IMR-90 (cell line): ENCODE results near the gene HACE1. TPM values are rescaled to one million over a fixed set of nuclear protein-coding genes. Genes with fewer than 3 reads are reported as not detected.

Experiments used
- ATAC-seq: fragments of 200-7000 bp; cut with Tn5 transposase; 2 replicates; pipeline ENCODE4 v1.9.1; 2020; ENCODE audit warnings: low read depth, mild to moderate bottlenecking, moderate library complexity
- BruUV-seq: library from RNA; stranded (reverse); fragments of 400-500 nt; replicated peaks from 2 replicates; lab custom pipeline; 2021; lab: Mats Ljungman, UMichigan
- CTCF ChIA-PET: fragments of 300-600 bp; formaldehyde crosslinking; extraction: SDS; loops from one replicate; lab custom pipeline; 2021; ENCODE audit warnings: antibody characterized with exemption; lab: Yijun Ruan, JAX
- POLR2A ChIA-PET: fragments of 300-600 bp; sonication (Branson Sonifier 250); formaldehyde crosslinking; loops from one replicate; lab custom pipeline; 2022; ENCODE audit warnings: antibody characterized with exemption; ENCODE audit not compliant: unreplicated experiment; lab: Charles Lee
- DNase-seq: peaks from one replicate; pipeline ENCODE4 v3.0.0; 2013
- H2AFZ ChIP-seq: replicated peaks from 2 replicates; pipeline ENCODE3; 2013; ENCODE audit warnings: low read length, mild to moderate bottlenecking; ENCODE audit not compliant: poor library complexity
- H2AK5ac ChIP-seq: 2 replicates; pipeline ENCODE4 v1.6.1; 2013; ENCODE audit warnings: low read depth, low read length, inconsistent platforms
- H2AK9ac ChIP-seq: replicated peaks from 2 replicates; pipeline ENCODE3; 2013; ENCODE audit warnings: mild to moderate bottlenecking, low read depth, low read length, moderate library complexity; ENCODE audit not compliant: poor library complexity
- H2BK120ac ChIP-seq: 2 replicates; pipeline ENCODE4 v1.6.1; 2013; ENCODE audit warnings: low read depth, low read length, inconsistent platforms
- H2BK15ac ChIP-seq: 3 replicates; pipeline ENCODE4 v1.6.1; 2013; ENCODE audit warnings: low read depth, low read length, inconsistent platforms
- H2BK20ac ChIP-seq: 2 replicates; pipeline ENCODE4 v1.6.1; 2013; ENCODE audit warnings: low read depth, mild to moderate bottlenecking, inconsistent platforms, low read length, moderate library complexity
- H2BK5ac ChIP-seq: 2 replicates; pipeline ENCODE4 v1.6.1; 2013; ENCODE audit warnings: mild to moderate bottlenecking, low read depth, low read length, inconsistent platforms; ENCODE audit not compliant: poor library complexity, severe bottlenecking
- H3K14ac ChIP-seq: replicated peaks from 2 replicates; pipeline ENCODE4 v1.6.1; 2013; ENCODE audit warnings: low read depth, low read length, inconsistent platforms
- H3K18ac ChIP-seq: 2 replicates; pipeline ENCODE4 v1.6.1; 2013; ENCODE audit warnings: low read depth, low read length, control low read depth
- H3K23ac ChIP-seq: 2 replicates; pipeline ENCODE4 v1.6.1; 2013; ENCODE audit warnings: low read depth, low read length, inconsistent platforms
- H3K27ac ChIP-seq: 2 replicates; pipeline ENCODE4 v1.5.1; 2013; ENCODE audit warnings: mild to moderate bottlenecking, control low read depth, low read length; ENCODE audit not compliant: insufficient read depth
- H3K27me3 ChIP-seq: 2 replicates; pipeline ENCODE4 v1.6.1; 2013; ENCODE audit warnings: low read length; ENCODE audit not compliant: control insufficient read depth, insufficient read depth
- H3K36me3 ChIP-seq: 2 replicates; pipeline ENCODE4 v1.6.1; 2013; ENCODE audit warnings: low read length, mixed read lengths; ENCODE audit not compliant: control insufficient read depth, insufficient read depth
- H3K4ac ChIP-seq: 2 replicates; pipeline ENCODE4 v1.6.1; 2013; ENCODE audit warnings: low read depth, low read length, inconsistent platforms
- H3K4me1 ChIP-seq: 2 replicates; pipeline ENCODE4 v1.6.1; 2013; ENCODE audit warnings: low read length, mixed read lengths; ENCODE audit not compliant: control insufficient read depth, insufficient read depth
- H3K4me2 ChIP-seq: 2 replicates; pipeline ENCODE4 v1.6.1; 2013; ENCODE audit warnings: low read depth, mild to moderate bottlenecking, control low read depth, low read length, moderate library complexity
- H3K4me3 ChIP-seq: 2 replicates; pipeline ENCODE4 v1.5.1; 2013; ENCODE audit warnings: low read depth, mild to moderate bottlenecking, control low read depth, low read length, moderate library complexity; ENCODE audit not compliant: insufficient read depth
- H3K56ac ChIP-seq: 2 replicates; pipeline ENCODE4 v1.6.1; 2013; ENCODE audit warnings: low read length, inconsistent platforms; ENCODE audit not compliant: insufficient read depth; ENCODE audit errors: extremely low read depth
- H3K79me1 ChIP-seq, 2 experiments: 2 replicates each; pipeline ENCODE4 v1.6.1; 2013; ENCODE audit warnings: low read length in 2 of 2, inconsistent platforms in 1 of 2, low read depth in 1 of 2
- H3K9ac ChIP-seq: 2 replicates; pipeline ENCODE4 v1.6.1; 2013; ENCODE audit warnings: low read depth, low read length, control low read depth
- H3K9me1 ChIP-seq: 2 replicates; pipeline ENCODE4 v1.6.1; 2013; ENCODE audit warnings: low read length, inconsistent platforms; ENCODE audit not compliant: insufficient read depth
- H3K9me3 ChIP-seq: 2 replicates; pipeline ENCODE4 v1.6.1; 2013; ENCODE audit warnings: low read length; ENCODE audit not compliant: control insufficient read depth, insufficient read depth
- H4K20me1 ChIP-seq: 2 replicates; pipeline ENCODE4 v1.6.1; 2013; ENCODE audit warnings: low read length, inconsistent platforms; ENCODE audit not compliant: insufficient read depth
- H4K5ac ChIP-seq: 2 replicates; pipeline ENCODE4 v1.6.1; 2013; ENCODE audit warnings: mild to moderate bottlenecking, low read depth, low read length, control low read depth
- H4K8ac ChIP-seq, 2 experiments: 2 replicates each; pipeline ENCODE4 v1.6.1; 2013; ENCODE audit warnings: low read depth in 2 of 2, low read length in 2 of 2, control low read depth in 1 of 2, inconsistent platforms in 1 of 2
- H4K91ac ChIP-seq: 2 replicates; pipeline ENCODE4 v1.6.1; 2013; ENCODE audit warnings: low read depth, low read length, inconsistent platforms; ENCODE audit not compliant: insufficient read depth
- BHLHE40 ChIP-seq: fragments of 150-350 bp; IDR thresholded peaks from 2 replicates; pipeline ENCODE4 v1.6.1; 2016; ENCODE audit warnings: mild to moderate bottlenecking, low read depth, low read length
- CEBPB ChIP-seq: IDR thresholded peaks from 2 replicates; pipeline ENCODE4 v1.6.1; 2012; ENCODE audit warnings: low read depth, low read length, improper control_type of control experiment
- CHD1 ChIP-seq: IDR thresholded peaks from 2 replicates; pipeline ENCODE4 v1.6.1; 2012; ENCODE audit warnings: low read depth, low read length, improper control_type of control experiment
- FOS ChIP-seq: fragments of 150-350 bp; IDR thresholded peaks from 2 replicates; pipeline ENCODE4 v1.6.1; 2016; ENCODE audit warnings: low read depth, low read length
- MAFK ChIP-seq: IDR thresholded peaks from 2 replicates; pipeline ENCODE4 v1.6.1; 2012; ENCODE audit warnings: low read depth, low read length, improper control_type of control experiment
- MAZ ChIP-seq: IDR thresholded peaks from 2 replicates; pipeline ENCODE4 v1.6.1; 2012; ENCODE audit warnings: low read depth, mild to moderate bottlenecking, low read length, improper control_type of control experiment, moderate library complexity, borderline replicate concordance
- MXI1 ChIP-seq: IDR thresholded peaks from 2 replicates; pipeline ENCODE4 v1.6.1; 2012; ENCODE audit warnings: low read depth, mild to moderate bottlenecking, low read length, moderate library complexity, borderline replicate concordance
- NFE2L2 ChIP-seq: fragments of 150-350 bp; IDR thresholded peaks from 2 replicates; pipeline ENCODE4 v1.6.1; 2016; ENCODE audit warnings: low read depth, mild to moderate bottlenecking, low read length
- POLR2A ChIP-seq: IDR thresholded peaks from 2 replicates; pipeline ENCODE4 v1.6.1; 2012; ENCODE audit warnings: mild to moderate bottlenecking, low read depth, low read length
- RAD21 ChIP-seq: IDR thresholded peaks from 2 replicates; pipeline ENCODE4 v1.6.1; 2012; ENCODE audit warnings: low read length, improper control_type of control experiment
- RCOR1 ChIP-seq: IDR thresholded peaks from 2 replicates; pipeline ENCODE4 v1.6.1; 2012; ENCODE audit warnings: mild to moderate bottlenecking, low read length, improper control_type of control experiment; ENCODE audit not compliant: insufficient replicate concordance
- RFX5 ChIP-seq: IDR thresholded peaks from 2 replicates; pipeline ENCODE4 v1.8.0; 2012; ENCODE audit warnings: low read depth, mild to moderate bottlenecking, low read length, moderate library complexity
- SMC3 ChIP-seq: fragments of 150-350 bp; IDR thresholded peaks from 2 replicates; pipeline ENCODE4 v1.6.1; 2016; ENCODE audit warnings: low read depth, mild to moderate bottlenecking, antibody characterized with exemption, low read length, moderate library complexity
- WGBS, 2 experiments: methylation state at CpG; one replicate each; pipeline versions ENCODE4 v1.1.5 to v1.1.7; 2013; ENCODE audit warnings: missing lambda C conversion rate in 2 of 2; ENCODE audit not compliant: insufficient read length in 1 of 2; ENCODE audit errors: extremely low coverage in 2 of 2; 5-methylcytosine and 5-hydroxymethylcytosine counted together
- dilution Hi-C: fragments of 300-500 bp; cut with HindIII; formaldehyde crosslinking; loops from one replicate; pipeline ENCODE4 v1.14.3; 2018; ENCODE audit warnings: low sequenced_read_pairs; ENCODE audit not compliant: unreplicated experiment
- in situ Hi-C: fragments of 300-500 bp; cut with MboI; formaldehyde crosslinking; loops from 3 replicates; pipeline ENCODE4 v1.14.3; 2019; ENCODE audit warnings: low sequenced_read_pairs, inconsistent platforms, mixed read lengths
- intact Hi-C: fragments of 100-400 bp; cut with micrococcal nuclease; formaldehyde crosslinking; loops from 2 replicates; pipeline ENCODE4 v1.10.0; 2022
- polyA plus RNA-seq, 3 experiments: library from polyadenylated mRNA; depleted of rRNA; stranded (reverse); fragments of >200 nt; gene quantifications; 2 replicates each; pipeline ENCODE4 v1.2.3, GENCODE V29; 2012; ENCODE audit warnings: low replicate concordance in 1 of 3
- total RNA-seq: library from RNA; depleted of rRNA; stranded (reverse); fragments of >200 nt; gene quantifications from 2 replicates; pipeline ENCODE4 v1.2.3, GENCODE V29; 2012
- TF ChIP-seq, protein P1 (sequence below): conservative IDR thresholded peaks from 2 replicates; pipeline ENCODE4 v1.5.1; 2012; ENCODE audit warnings: mild to moderate bottlenecking, low read depth, low read length, improper control_type of control experiment
- TF ChIP-seq, protein P2 (sequence below): fragments of 150-350 bp; IDR thresholded peaks from 2 replicates; pipeline ENCODE4 v1.6.1; 2017; ENCODE audit warnings: mild to moderate bottlenecking, antibody characterized with exemption, low read length, low read depth
- TF ChIP-seq, protein P3 (sequence below): fragments of 150-350 bp; IDR thresholded peaks from 2 replicates; pipeline ENCODE4 v1.6.1; 2016; ENCODE audit warnings: low read depth, mild to moderate bottlenecking, low read length, moderate library complexity, borderline replicate concordance

HACE1 gene
- total and polyA plus RNA-seq, 2 of the 4 experiments (the other 2 are of a cell fraction) = 5.4 to 10.8 TPM

DNA sequence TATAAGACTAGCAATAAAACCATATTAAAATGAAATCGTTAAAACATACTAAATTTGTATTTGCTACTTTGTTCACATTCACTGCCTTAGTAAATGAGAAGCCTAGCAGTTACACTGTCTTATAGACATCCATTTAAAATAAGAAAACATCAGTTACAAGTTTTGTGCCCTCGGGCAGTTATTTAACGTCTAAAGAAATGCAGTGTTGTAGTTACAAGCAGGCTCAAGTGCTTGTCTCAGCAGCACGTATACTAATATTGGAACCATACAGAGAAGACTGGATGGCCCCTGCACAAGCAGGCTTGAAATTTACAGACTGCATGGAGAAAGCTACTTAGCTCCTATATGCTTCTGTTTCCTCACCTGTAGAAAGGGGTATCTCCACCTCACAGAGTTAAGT lies 93.1 kb downstream of the HACE1 start:
- no peak overlapping the region for H3K18ac ChIP-seq
- POLR2A ChIA-PET = no interaction called here
- CTCF ChIA-PET = interaction anchor here (1.2 kb wide), 1 partner anchor 12 kb away, joined by 5 read pairs; no protein-coding TSS in a partner anchor
- no peak overlapping the region for H4K91ac ChIP-seq
- ATAC-seq = no peak
- H2BK15ac ChIP-seq = no peak overlapping the region
- no peak overlapping the region for H3K4me2 ChIP-seq
- no peak overlapping the region for H3K4ac ChIP-seq
- no peak overlapping the region for H2AFZ ChIP-seq
- no peak overlapping the region for H3K23ac ChIP-seq
- TF ChIP-seq, protein P1, sequence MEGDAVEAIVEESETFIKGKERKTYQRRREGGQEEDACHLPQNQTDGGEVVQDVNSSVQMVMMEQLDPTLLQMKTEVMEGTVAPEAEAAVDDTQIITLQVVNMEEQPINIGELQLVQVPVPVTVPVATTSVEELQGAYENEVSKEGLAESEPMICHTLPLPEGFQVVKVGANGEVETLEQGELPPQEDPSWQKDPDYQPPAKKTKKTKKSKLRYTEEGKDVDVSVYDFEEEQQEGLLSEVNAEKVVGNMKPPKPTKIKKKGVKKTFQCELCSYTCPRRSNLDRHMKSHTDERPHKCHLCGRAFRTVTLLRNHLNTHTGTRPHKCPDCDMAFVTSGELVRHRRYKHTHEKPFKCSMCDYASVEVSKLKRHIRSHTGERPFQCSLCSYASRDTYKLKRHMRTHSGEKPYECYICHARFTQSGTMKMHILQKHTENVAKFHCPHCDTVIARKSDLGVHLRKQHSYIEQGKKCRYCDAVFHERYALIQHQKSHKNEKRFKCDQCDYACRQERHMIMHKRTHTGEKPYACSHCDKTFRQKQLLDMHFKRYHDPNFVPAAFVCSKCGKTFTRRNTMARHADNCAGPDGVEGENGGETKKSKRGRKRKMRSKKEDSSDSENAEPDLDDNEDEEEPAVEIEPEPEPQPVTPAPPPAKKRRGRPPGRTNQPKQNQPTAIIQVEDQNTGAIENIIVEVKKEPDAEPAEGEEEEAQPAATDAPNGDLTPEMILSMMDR = no peak
- TF ChIP-seq CEBPB = no peak
- TF ChIP-seq, protein P2, sequence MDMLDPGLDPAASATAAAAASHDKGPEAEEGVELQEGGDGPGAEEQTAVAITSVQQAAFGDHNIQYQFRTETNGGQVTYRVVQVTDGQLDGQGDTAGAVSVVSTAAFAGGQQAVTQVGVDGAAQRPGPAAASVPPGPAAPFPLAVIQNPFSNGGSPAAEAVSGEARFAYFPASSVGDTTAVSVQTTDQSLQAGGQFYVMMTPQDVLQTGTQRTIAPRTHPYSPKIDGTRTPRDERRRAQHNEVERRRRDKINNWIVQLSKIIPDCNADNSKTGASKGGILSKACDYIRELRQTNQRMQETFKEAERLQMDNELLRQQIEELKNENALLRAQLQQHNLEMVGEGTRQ = no peak
- no peak for TF ChIP-seq CHD1
- no peak for TF ChIP-seq MAZ
- TF ChIP-seq FOS = no peak
- TF ChIP-seq, protein P3, sequence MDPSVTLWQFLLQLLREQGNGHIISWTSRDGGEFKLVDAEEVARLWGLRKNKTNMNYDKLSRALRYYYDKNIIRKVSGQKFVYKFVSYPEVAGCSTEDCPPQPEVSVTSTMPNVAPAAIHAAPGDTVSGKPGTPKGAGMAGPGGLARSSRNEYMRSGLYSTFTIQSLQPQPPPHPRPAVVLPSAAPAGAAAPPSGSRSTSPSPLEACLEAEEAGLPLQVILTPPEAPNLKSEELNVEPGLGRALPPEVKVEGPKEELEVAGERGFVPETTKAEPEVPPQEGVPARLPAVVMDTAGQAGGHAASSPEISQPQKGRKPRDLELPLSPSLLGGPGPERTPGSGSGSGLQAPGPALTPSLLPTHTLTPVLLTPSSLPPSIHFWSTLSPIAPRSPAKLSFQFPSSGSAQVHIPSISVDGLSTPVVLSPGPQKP = no peak
- no peak for TF ChIP-seq NFE2L2
- TF ChIP-seq RFX5 = no peak
- TF ChIP-seq MXI1 = no peak
- no peak for TF ChIP-seq RCOR1
- no peak for TF ChIP-seq RAD21
- TF ChIP-seq SMC3 = no peak
- no peak for TF ChIP-seq POLR2A
- TF ChIP-seq BHLHE40 = no peak
- TF ChIP-seq MAFK = no peak
- H2BK120ac ChIP-seq = no peak overlapping the region
- no peak overlapping the region for H4K8ac ChIP-seq
- H3K79me1 ChIP-seq = no peaks in the 10 kb centered on the region
- no peaks in the 10 kb centered on the region for H3K27me3 ChIP-seq
- no peak overlapping the region for H2BK5ac ChIP-seq
- H3K36me3 ChIP-seq = no peaks in the 10 kb centered on the region
- no peak overlapping the region for H4K5ac ChIP-seq
- H3K4me1 ChIP-seq = no peaks in the 10 kb centered on the region
- no peak overlapping the region for H2BK20ac ChIP-seq
- H3K9ac ChIP-seq = no peak overlapping the region
- no peaks in the 10 kb centered on the region for H3K9me3 ChIP-seq
- DNase-seq = no peak
- H2AK9ac ChIP-seq = no peak overlapping the region
- no TSS peak for BruUV-seq
- intact Hi-C loops (no loop called here), in situ Hi-C loops (loop anchor here (5.0 kb wide), 1 partner anchor 74 kb away; no protein-coding TSS in a partner anchor), dilution Hi-C loops (no loop called here)
- H3K14ac ChIP-seq = no peak overlapping the region
- H3K56ac ChIP-seq = no peak overlapping the region
- H2AK5ac ChIP-seq = no peak overlapping the region
- no peak overlapping the region for H3K4me3 ChIP-seq
- H4K20me1 ChIP-seq = no peaks in the 10 kb centered on the region
- WGBS, 2 experiments = no CpG with 5 or more reads among the region's 4 CpGs
- H3K27ac ChIP-seq = no peak overlapping the region
- H3K9me1 ChIP-seq = no peaks in the 10 kb centered on the region
